ENCODE measurements around the gene SETD1B.
"Not testable (repeated sequence)": the region's sequence is repeated elsewhere in the genome, so short reads cannot be mapped to it uniquely, and the experiment has no call there.

Gene SETD1B

DNA sequence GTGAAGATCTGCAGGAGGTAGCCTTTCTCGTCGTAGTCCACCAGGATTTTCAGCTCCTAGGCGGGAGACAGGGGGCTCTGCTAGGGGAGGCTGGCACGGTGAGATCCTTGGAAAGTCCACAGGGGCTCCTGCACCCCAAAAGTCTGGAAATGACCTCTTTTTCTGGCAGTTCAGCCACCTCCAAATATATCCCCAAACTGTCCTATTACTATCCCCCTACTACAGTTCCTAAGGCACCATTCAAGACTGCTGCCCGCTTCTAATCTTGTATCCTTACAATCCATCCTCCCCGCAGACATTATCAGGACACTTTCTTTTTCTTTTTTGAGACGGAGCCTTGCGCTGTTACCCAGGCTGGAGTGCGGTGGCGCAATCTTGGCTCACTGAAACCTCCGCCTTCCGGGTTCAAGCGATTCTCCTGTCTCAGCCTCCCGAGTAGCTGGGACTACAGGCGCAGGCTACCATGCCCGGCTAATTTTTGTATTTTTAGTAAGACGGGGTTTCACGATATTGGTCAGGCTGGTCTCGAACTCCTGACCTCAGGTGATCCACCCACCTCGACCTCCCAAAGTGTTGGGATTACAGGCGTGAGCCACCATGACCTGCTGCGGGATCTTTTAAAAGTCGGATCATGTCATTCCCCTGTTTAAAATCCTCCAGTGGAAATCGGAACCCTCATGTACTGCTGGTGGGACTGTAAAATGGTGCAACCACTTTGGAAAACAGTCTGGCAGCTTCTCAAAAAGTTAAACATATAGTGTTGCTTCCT, 36.4 kb downstream of the SETD1B start:
- Histone ChIP-seq H3K27me3 (ENCODE audit: control insufficient read depth, insufficient read depth, low read length) (no peaks in the 10 kb centered on the region), H3K9me3 (ENCODE audit: control insufficient read depth, low read depth, low read length) (no peaks in the 10 kb centered on the region), H3K27ac (ENCODE audit: low read length) (no peak overlapping the region), H3K4me3 (ENCODE audit: low read length) (peak overlapping the region; percentile 78), H3K4me1 (ENCODE audit: control insufficient read depth, low read depth, low read length) (no peaks in the 10 kb centered on the region), H3K36me3 (ENCODE audit: control insufficient read depth, low read depth, low read length) (no peaks in the 10 kb centered on the region), H3K9ac (ENCODE audit: low read length) (peak overlapping the region; percentile 49)

DNA sequence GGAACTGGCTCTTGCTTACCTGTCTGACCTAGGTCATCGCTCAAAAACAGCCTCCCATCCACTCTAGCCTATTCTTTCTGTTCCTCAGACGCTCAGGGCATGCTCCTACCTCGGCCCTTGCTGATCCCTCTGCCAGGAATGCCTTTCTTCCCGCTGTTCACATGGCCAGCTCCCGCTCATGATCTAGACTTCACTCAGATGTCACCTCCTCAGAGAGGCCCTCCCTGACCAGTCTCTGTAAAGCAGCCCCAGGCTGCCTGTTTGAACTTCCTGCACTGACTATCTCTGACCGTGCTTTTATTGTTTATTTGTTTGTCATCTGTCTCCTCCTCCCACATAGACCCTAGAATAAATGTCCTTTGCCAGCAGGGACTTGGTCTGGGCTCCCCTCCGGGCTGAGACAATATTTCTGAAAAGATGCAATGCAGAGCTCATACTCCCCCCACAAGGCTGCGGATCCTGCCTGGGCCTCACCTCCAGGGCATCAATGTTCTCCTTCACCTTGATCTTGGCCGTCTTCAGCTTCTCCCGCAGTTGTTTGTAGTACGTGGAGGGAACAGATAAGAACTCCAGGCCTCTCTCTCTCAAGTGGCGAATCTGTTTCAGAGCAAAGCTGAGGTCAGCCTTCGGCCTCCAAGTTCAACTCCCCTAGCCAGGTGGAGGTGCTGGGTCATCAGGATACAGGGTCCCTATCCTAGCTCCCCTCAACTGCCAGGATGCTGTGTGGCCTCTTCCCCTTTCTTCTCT, 39.6 kb downstream of the SETD1B start:
- H3K36me3 ChIP-seq (ENCODE audit: control insufficient read depth, low read depth, low read length) = no peaks in the 10 kb centered on the region
- no peak overlapping the region for H3K27ac ChIP-seq (ENCODE audit: low read length)
- H3K9ac ChIP-seq (ENCODE audit: low read length) = no peak overlapping the region
- H3K27me3 ChIP-seq (ENCODE audit: control insufficient read depth, insufficient read depth, low read length) = no peaks in the 10 kb centered on the region
- H3K4me1 ChIP-seq (ENCODE audit: control insufficient read depth, low read depth, low read length) = no peaks in the 10 kb centered on the region
- no peaks in the 10 kb centered on the region for H3K9me3 ChIP-seq (ENCODE audit: control insufficient read depth, low read depth, low read length)
- H3K4me3 ChIP-seq (ENCODE audit: low read length) = no peak overlapping the region

DNA sequence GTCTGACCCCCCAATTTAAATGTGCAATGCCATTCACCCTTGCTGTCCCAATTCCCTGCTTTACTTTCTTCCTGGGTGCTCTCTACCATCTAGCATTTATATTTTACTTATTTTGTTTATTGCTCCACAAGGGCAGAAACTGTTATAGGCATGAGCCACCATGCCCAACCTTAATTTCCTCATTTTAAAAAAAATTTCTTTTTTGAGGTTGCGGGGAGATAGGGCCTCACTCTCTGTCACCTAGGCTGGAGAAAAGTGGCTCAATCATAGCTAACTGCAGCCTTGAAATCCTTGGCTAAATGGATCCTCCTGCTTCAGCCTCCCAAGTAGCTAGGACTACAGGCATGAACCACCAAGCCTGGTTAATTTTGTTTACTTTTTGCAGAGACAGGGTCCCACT, 41.9 kb downstream of the SETD1B start:
- H3K4me1 ChIP-seq (ENCODE audit: control insufficient read depth, low read depth, low read length) = no peaks in the 10 kb centered on the region
- H3K27me3 ChIP-seq (ENCODE audit: control insufficient read depth, insufficient read depth, low read length) = no peaks in the 10 kb centered on the region
- H3K9me3 ChIP-seq (ENCODE audit: control insufficient read depth, low read depth, low read length) = no peaks in the 10 kb centered on the region
- H3K4me3 ChIP-seq (ENCODE audit: low read length) = no peak overlapping the region
- no peaks in the 10 kb centered on the region for H3K36me3 ChIP-seq (ENCODE audit: control insufficient read depth, low read depth, low read length)
- H3K9ac ChIP-seq (ENCODE audit: low read length) = no peak overlapping the region
- no peak overlapping the region for H3K27ac ChIP-seq (ENCODE audit: low read length)

DNA sequence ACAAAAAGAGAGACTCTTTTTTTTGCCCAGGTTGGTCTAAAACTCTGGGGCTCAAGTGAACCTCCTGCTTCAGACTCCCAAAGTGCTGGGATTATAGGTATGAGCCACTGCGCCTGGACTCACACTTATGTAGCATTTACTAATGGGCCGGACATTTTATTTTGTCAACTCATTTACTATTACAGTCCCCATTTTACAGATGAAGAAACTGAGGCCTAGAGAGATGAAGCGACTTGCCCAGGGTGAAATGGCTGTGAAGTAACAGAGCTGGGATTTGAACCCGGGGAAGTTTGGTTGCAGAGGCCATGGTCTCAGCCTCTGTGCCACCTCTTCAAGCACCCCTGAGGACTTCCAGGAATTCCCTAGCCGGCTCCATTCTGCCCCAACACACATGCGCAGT, 45.4 kb downstream of the SETD1B start:
- no peak overlapping the region for H3K9ac ChIP-seq (ENCODE audit: low read length)
- H3K4me1 ChIP-seq (ENCODE audit: control insufficient read depth, low read depth, low read length) = no peaks in the 10 kb centered on the region

DNA sequence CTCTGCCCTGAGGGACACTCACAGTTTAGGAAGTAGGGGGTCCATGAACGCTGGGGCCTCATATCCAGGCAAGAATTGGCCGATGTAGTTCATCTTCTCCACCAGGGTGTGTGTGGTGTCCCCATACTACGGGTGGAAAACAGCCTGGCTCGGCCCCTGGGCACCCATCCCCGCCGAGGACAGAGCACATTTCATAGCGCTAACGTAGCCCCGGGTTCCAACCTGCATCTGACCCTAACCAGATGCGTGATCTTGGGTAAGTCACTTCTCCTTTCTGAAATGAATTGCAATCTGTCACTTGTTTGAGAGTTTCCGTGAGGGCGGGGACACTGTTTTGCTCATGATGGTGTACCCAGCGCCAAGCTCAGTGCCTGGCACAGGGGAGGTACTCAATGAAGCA, 45.9 kb downstream of the SETD1B start:
- Histone ChIP-seq H3K27me3 (ENCODE audit: control insufficient read depth, insufficient read depth, low read length) (no peaks in the 10 kb centered on the region), H3K27ac (ENCODE audit: low read length) (no peak overlapping the region), H3K9ac (ENCODE audit: low read length) (no peak overlapping the region)

More for the DNA sequence above, 45.4 kb downstream of the SETD1B start:
- no peaks in the 10 kb centered on the region for H3K27me3 ChIP-seq (ENCODE audit: control insufficient read depth, insufficient read depth, low read length)
- no peak overlapping the region for H3K27ac ChIP-seq (ENCODE audit: low read length)
- no peak overlapping the region for H3K4me3 ChIP-seq (ENCODE audit: low read length)
- H3K9me3 ChIP-seq (ENCODE audit: control insufficient read depth, low read depth, low read length) = no peaks in the 10 kb centered on the region
- H3K36me3 ChIP-seq (ENCODE audit: control insufficient read depth, low read depth, low read length) = no peaks in the 10 kb centered on the region

DNA sequence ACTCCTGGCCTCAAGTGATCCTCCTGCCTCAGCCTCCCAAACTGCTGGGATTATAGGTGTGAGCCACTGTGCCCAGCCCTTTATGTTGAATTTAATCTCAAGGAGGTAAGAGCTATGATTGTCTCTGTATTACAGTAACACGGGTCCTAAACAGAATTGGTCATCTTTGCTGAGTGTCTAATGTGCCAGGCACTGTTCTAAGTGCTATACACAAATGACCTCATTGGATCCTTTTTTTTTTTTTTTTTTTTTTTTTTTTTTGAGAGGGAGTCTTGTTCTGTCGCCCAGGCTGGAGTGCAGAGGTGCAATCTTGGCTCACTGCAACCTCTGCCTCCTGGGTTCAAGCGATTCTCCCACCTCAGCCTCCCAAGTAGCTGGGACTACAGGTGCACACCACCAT, 48.6 kb downstream of the SETD1B start:
- H3K27me3 ChIP-seq (ENCODE audit: control insufficient read depth, insufficient read depth, low read length) = not testable (repeated sequence)

More for the DNA sequence above, 45.9 kb downstream of the SETD1B start:
- Histone ChIP-seq H3K36me3 (ENCODE audit: control insufficient read depth, low read depth, low read length) (no peaks in the 10 kb centered on the region), H3K4me1 (ENCODE audit: control insufficient read depth, low read depth, low read length) (no peaks in the 10 kb centered on the region), H3K9me3 (ENCODE audit: control insufficient read depth, low read depth, low read length) (no peaks in the 10 kb centered on the region), H3K4me3 (ENCODE audit: low read length) (no peak overlapping the region)

DNA sequence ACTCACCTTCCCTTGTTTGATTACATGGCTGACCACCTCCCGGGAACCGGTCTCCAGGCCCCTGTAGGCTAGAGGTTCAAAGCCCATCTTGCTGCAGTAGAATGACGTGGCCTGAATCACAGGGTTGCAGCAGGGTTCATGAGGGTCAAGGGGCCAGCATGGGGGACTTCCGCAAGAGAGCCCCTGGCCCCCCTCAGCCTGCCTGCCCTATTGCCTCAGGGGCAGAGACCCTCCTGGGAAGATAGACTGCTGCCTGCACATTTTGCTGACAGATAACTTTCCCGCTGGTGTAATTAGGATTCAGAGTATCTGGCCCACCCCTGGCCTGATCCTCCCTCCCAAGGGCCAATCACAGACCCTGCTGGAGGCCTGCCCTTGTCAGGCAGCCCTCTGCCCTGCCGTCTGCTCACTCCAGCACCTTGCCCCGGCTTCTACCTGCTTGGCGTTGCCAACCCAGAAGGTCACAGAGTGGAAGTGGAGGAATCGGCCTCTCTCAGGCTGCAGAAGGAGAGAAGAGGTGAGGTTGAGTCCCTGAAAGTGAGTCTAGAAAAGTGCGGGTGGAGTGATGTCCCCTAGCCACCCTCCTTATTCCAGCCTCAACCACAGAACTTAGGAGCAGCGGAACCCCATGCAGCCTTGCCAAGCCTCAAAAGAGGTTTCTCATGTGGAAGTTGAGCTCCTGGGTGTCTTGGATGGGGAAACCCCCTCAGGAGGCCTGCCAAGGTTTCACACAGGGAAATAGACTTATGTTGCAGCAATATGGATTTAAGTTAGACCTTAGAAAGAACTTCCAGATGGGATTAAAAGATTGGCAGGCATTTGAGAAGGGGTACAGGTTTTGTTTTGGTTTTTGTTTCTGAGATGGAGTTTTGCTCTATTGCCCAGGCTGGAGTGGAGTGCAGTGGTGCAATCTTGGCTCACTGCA, 53.8 kb downstream of the SETD1B start:
- no peak overlapping the region for H3K9ac ChIP-seq (ENCODE audit: low read length)
- no peak overlapping the region for H3K4me3 ChIP-seq (ENCODE audit: low read length)
- no peaks in the 10 kb centered on the region for H3K27me3 ChIP-seq (ENCODE audit: control insufficient read depth, insufficient read depth, low read length)
- H3K9me3 ChIP-seq (ENCODE audit: control insufficient read depth, low read depth, low read length) = no peaks in the 10 kb centered on the region
- H3K27ac ChIP-seq (ENCODE audit: low read length) = no peak overlapping the region
- H3K4me1 ChIP-seq (ENCODE audit: control insufficient read depth, low read depth, low read length) = peaks cover 7% of the 10 kb centered on the region
- no peaks in the 10 kb centered on the region for H3K36me3 ChIP-seq (ENCODE audit: control insufficient read depth, low read depth, low read length)

More for the DNA sequence above, 48.6 kb downstream of the SETD1B start:
- H3K9me3 ChIP-seq (ENCODE audit: control insufficient read depth, low read depth, low read length); H3K36me3 ChIP-seq (ENCODE audit: control insufficient read depth, low read depth, low read length); H3K4me1 ChIP-seq (ENCODE audit: control insufficient read depth, low read depth, low read length); H3K9ac ChIP-seq (ENCODE audit: low read length); H3K27ac ChIP-seq (ENCODE audit: low read length); H3K4me3 ChIP-seq (ENCODE audit: low read length): not testable (repeated sequence)

DNA sequence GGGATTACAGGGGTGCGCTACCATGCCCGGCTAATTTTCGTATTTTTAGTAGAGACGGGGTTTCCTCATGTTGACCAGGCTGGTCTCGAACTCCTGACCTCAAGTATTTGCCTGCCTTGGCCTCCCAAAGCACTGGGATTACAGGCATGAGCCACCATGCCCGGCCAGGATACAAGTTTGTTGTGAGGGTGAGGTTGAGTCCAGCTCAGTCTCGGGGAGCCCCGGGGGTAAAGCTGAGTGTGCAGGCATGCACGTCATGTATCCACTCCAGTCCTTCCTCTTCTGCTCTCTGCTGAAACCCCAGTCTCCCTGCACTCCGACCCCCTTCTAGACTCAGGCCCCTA, 54.5 kb downstream of the SETD1B start:
- Histone ChIP-seq H3K9me3 (ENCODE audit: control insufficient read depth, low read depth, low read length) (no peaks in the 10 kb centered on the region), H3K4me1 (ENCODE audit: control insufficient read depth, low read depth, low read length) (peaks cover 7% of the 10 kb centered on the region), H3K27ac (ENCODE audit: low read length) (no peak overlapping the region), H3K27me3 (ENCODE audit: control insufficient read depth, insufficient read depth, low read length) (no peaks in the 10 kb centered on the region), H3K36me3 (ENCODE audit: control insufficient read depth, low read depth, low read length) (no peaks in the 10 kb centered on the region), H3K4me3 (ENCODE audit: low read length) (no peak overlapping the region), H3K9ac (ENCODE audit: low read length) (no peak overlapping the region)

DNA sequence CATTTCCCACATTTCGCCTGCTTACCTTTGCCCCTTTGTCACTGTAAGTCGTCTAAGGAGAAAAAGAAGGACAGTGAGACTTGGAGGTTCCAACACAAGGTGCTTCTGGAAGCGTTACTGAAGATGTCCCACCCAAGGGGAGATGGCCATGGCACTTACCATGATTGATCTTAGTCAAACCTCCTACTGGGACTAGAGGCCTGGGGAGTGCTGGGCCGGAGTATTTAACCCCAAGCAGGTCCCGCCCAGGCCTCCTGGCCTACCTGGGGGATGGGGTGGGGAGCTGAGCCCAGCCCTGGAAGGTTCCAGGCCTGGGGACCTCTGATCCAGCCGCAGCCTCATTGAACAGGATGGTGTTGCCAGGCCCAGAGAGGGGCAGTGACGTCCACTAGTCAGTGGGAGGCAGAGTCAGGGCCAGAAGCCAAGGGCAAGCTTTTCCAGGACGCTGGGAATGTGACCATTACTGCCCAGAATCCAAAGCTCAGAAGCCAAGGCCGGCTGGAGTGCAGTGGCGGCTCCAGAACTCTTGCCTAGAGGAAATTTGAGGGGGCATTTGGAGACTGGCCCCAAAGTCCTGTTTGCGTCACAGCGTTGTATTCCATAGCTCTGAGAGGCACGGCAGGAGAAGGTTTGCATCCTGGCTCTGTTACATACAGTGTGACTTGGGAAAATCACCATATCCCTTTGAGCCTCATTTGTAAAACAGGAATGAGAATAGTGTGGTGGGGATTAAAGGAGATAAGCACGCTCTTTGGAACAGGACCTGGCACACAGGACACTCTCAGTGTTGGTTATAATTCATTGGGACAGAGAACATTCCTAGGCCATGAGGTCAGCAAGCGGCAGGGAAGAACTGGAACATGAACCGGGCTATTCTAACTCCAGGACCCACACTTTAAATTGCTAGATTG, 55.1 kb downstream of the SETD1B start, which contains the start of gene HPD:
Gene HPD (minus strand): TSS at position 198 of the 911 bp plus-strand sequence. CDS start 36 bp downstream, at position 162.
- Histone ChIP-seq H3K36me3 (ENCODE audit: control insufficient read depth, low read depth, low read length) (no peaks in the 10 kb centered on the region), H3K4me1 (ENCODE audit: control insufficient read depth, low read depth, low read length) (peaks cover 7% of the 10 kb centered on the region), H3K27me3 (ENCODE audit: control insufficient read depth, insufficient read depth, low read length) (no peaks in the 10 kb centered on the region), H3K9ac (ENCODE audit: low read length) (no peak within 1 kb of the TSS), H3K4me3 (ENCODE audit: low read length) (no peak within 1 kb of the TSS), H3K27ac (ENCODE audit: low read length) (no peak within 1 kb of the TSS), H3K9me3 (ENCODE audit: control insufficient read depth, low read depth, low read length) (no peaks in the 10 kb centered on the region)

DNA sequence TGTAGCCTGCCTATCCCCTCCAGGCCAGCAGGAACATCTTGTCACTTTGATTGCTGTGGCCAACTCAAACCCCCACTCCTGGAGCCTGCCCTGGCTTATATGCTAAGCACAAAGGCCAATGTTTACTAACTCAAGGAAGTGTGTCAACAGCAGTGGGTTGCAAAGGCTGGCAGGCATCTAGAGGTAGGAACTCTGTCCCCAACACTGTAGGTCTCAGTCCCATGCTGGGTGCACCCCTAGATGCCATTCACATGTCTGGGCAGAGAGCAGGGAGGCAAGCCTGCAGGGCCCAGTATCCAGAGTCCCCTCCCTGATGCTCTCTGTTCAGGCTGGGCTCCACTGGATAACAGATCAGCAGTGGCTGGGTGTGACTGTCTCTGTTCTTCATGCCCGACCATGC, 56.4 kb downstream of the SETD1B start:
- no peaks in the 10 kb centered on the region for H3K36me3 ChIP-seq (ENCODE audit: control insufficient read depth, low read depth, low read length)
- H3K27me3 ChIP-seq (ENCODE audit: control insufficient read depth, insufficient read depth, low read length) = no peaks in the 10 kb centered on the region
- H3K27ac ChIP-seq (ENCODE audit: low read length) = no peak overlapping the region
- no peak overlapping the region for H3K9ac ChIP-seq (ENCODE audit: low read length)
- H3K4me1 ChIP-seq (ENCODE audit: control insufficient read depth, low read depth, low read length) = peaks cover 7% of the 10 kb centered on the region
- no peak overlapping the region for H3K4me3 ChIP-seq (ENCODE audit: low read length)
- H3K9me3 ChIP-seq (ENCODE audit: control insufficient read depth, low read depth, low read length) = no peaks in the 10 kb centered on the region
